Measurements from ENCODE around the gene FNDC10. TPM values are rescaled to one million over a fixed set of nuclear protein-coding genes. Genes with fewer than 3 reads are reported as not detected.

FNDC10 gene
- total and polyA plus RNA-seq, 4 donors: 0.38 to 3.0 (median 0.83) TPM

DNA sequence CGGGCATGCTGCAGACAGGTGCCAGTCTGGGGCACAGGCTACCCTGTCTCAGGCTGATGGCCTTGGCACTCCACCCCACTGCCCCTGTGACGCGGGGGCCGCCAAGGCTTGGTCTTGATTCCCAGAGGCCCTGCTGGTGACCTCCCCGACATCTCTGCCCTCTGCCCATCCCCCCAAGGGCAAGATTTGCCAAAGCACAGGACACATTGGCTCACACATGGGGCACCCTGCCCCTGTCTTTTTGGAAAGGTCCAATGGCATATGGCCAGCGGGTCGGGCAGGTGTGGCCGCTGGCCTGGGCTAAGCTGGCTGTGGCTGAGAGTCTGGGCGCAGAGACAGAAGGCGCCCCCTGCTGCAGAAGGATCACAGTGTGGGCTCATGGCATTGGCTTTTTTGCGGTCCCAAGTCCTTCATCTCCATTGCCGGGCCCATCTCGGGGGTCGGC, 20.0 kb upstream of the FNDC10 start:
- H3K27ac ChIP-seq (ENCODE audit: low read depth in 1 of 2, low read length in 2 of 2): no peak overlapping the region
- H3K4me3 ChIP-seq (ENCODE audit: low read length in 2 of 2): no peak overlapping the region
- H3K36me3 ChIP-seq (ENCODE audit: control insufficient read depth in 1 of 2, insufficient read depth in 2 of 2, low read length in 1 of 2): no peaks in the 10 kb centered on the region
- intact Hi-C loops (cut with DNase I): no loop called here
- H3K27me3 ChIP-seq (ENCODE audit: control insufficient read depth in 1 of 2, insufficient read depth in 2 of 2, low read length in 1 of 2): no peaks in the 10 kb centered on the region
- 53 to 61% methylated on average over 14 of the region's 14 CpGs for WGBS, 2 donors
- DNase-seq: peak; percentile 45 to 60
- no peak for ATAC-seq (ENCODE audit: low FRiP score)
- no peaks in the 10 kb centered on the region for H3K9me3 ChIP-seq (ENCODE audit: control insufficient read depth, low read length)
- no peaks in the 10 kb centered on the region for H3K4me1 ChIP-seq (ENCODE audit: control insufficient read depth in 1 of 2, insufficient read depth in 2 of 2, low read length in 2 of 2)

DNA sequence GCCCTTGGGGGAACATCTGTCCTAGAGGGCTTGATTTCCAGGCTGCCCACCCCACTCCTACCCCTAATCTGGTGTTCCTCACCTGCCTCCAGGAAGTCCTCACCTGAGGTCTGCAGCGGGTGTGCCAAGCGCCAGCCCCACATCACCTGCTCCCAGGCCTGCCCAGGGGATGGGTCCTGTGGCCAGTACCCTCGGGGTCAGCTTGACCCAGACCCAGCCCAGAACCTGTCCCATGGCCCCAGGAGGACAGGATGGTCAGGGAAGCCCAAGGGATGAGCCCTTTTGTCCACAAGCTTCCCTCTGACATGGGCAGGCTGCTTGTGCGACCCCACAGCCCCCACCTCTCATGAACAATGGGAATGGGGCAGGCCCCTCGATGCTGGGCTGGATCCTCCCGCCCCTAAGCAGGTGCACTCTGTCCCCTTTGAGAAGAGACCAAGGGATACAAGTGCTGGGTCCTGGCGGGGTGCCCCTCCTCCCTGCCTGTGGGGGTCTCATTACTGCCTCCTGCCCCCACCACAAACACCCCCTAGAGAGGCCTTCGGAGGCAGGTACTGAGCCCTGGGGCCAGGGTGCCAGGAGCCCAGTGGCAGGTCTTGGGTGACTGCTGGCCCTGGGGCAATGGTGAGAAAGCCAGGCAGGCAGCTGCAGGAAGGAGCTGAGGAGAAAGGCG, 18.6 kb upstream of the FNDC10 start:
- Histone ChIP-seq H3K27me3 (ENCODE audit: control insufficient read depth in 1 of 2, insufficient read depth in 2 of 2, low read length in 1 of 2) (no peaks in the 10 kb centered on the region), H3K4me3 (ENCODE audit: low read length in 2 of 2) (no peak overlapping the region), H3K4me1 (ENCODE audit: control insufficient read depth in 1 of 2, insufficient read depth in 2 of 2, low read length in 2 of 2) (no peaks in the 10 kb centered on the region), H3K9me3 (ENCODE audit: control insufficient read depth, low read length) (no peaks in the 10 kb centered on the region), H3K27ac (ENCODE audit: low read depth in 1 of 2, low read length in 2 of 2) (no peak overlapping the region), H3K36me3 (ENCODE audit: control insufficient read depth in 1 of 2, insufficient read depth in 2 of 2, low read length in 1 of 2) (no peaks in the 10 kb centered on the region)
- intact Hi-C loops (cut with DNase I): no loop called here
- WGBS, 2 donors: 93 to 94% methylated on average over 9 of the region's 9 CpGs
- ATAC-seq (ENCODE audit: low FRiP score) (no peak), DNase-seq (peak; percentile 45 to 66)

DNA sequence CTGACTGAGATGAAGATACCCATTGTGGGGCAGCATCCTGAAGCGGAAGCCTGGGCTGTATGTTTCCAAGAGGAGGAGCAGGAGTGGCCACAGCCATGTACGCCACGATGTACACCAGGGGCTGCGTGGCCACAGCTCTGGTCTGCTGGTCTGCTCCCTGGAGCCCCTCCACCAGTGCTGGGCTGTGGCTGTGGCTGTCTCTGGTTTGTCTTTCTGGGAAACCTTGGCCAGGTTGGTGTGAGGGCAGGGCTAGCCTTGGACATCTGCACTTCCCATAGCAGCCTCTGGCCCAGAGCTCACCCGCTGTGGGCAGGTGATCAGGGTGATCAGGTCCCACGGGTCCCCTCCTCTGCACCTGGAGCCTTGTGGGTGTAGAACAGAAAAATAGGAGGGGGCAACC, 18.0 kb upstream of the FNDC10 start:
- ATAC-seq (ENCODE audit: low FRiP score) (no peak), DNase-seq (peak; percentile 38 to 74)
- Histone ChIP-seq H3K27me3 (ENCODE audit: control insufficient read depth in 1 of 2, insufficient read depth in 2 of 2, low read length in 1 of 2) (no peaks in the 10 kb centered on the region), H3K9me3 (ENCODE audit: control insufficient read depth, low read length) (no peaks in the 10 kb centered on the region), H3K36me3 (ENCODE audit: control insufficient read depth in 1 of 2, insufficient read depth in 2 of 2, low read length in 1 of 2) (no peaks in the 10 kb centered on the region), H3K4me1 (ENCODE audit: control insufficient read depth in 1 of 2, insufficient read depth in 2 of 2, low read length in 2 of 2) (no peaks in the 10 kb centered on the region), H3K27ac (ENCODE audit: low read depth in 1 of 2, low read length in 2 of 2) (no peak overlapping the region), H3K4me3 (ENCODE audit: low read length in 2 of 2) (no peak overlapping the region)
- 87 to 93% methylated on average over 6 of the region's 6 CpGs for WGBS, 2 donors
- intact Hi-C loops (cut with DNase I): no loop called here

DNA sequence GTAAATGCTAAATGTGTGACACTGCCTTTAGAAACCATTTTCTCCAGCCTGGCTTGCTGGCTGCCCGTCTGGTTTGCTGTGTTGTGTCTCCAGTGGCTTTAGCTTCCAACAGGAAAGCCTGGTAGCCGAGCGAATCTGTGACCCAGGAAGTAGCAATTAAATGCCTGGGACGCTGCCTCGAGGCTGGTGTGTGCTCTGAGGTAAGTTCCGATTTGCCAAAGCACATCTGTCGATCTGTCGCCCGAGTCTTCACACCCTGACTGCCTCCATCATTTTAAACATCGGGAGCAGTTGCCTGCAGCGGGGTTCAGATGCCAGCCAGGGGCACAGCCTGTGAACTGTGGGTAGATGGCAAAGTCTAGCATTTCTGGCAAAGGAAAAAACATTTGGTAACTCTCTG, 17.6 kb upstream of the FNDC10 start:
- Histone ChIP-seq H3K36me3 (ENCODE audit: control insufficient read depth in 1 of 2, insufficient read depth in 2 of 2, low read length in 1 of 2) (no peaks in the 10 kb centered on the region), H3K27me3 (ENCODE audit: control insufficient read depth in 1 of 2, insufficient read depth in 2 of 2, low read length in 1 of 2) (no peaks in the 10 kb centered on the region), H3K27ac (ENCODE audit: low read depth in 1 of 2, low read length in 2 of 2) (no peak overlapping the region), H3K4me3 (ENCODE audit: low read length in 2 of 2) (no peak overlapping the region), H3K4me1 (ENCODE audit: control insufficient read depth in 1 of 2, insufficient read depth in 2 of 2, low read length in 2 of 2) (no peaks in the 10 kb centered on the region), H3K9me3 (ENCODE audit: control insufficient read depth, low read length) (no peaks in the 10 kb centered on the region)
- 92 to 94% methylated on average over 11 of the region's 11 CpGs for WGBS, 2 donors
- DNase-seq: peak; percentile 22 to 64
- intact Hi-C loops (cut with DNase I): no loop called here
- no peak for ATAC-seq (ENCODE audit: low FRiP score)

DNA sequence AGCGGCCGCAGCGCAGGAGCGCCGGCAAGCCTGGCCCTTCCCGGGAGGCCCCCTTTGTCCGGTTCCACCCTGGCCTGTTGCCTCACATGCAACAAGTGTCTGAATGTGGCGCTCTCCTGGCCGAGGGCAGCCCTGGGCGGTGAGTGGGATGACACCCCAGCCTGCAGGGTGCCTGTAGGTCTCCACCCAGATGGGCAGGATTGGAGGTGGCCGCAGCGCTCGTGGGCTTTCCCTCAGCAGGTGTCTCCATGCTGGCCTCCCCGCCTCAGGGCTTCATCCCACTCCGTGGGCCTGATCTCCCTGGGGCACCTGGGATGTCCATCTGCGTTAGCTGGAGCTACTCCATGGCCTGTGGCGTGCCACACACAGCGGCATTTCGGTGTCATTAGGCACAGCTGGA, 16.9 kb upstream of the FNDC10 start:
- H3K4me3 ChIP-seq (ENCODE audit: low read length in 2 of 2): peak overlapping the region in 1 of 2 donors; percentile 83
- intact Hi-C loops (cut with DNase I): no loop called here
- H3K9me3 ChIP-seq (ENCODE audit: control insufficient read depth, low read length): no peaks in the 10 kb centered on the region
- ATAC-seq (ENCODE audit: low FRiP score) (no peak), DNase-seq (peak; percentile 56 to 71)
- 80 to 82% methylated on average over 19 of the region's 19 CpGs for WGBS, 2 donors
- H3K27ac ChIP-seq (ENCODE audit: low read depth in 1 of 2, low read length in 2 of 2): no peak overlapping the region
- no peaks in the 10 kb centered on the region for H3K27me3 ChIP-seq (ENCODE audit: control insufficient read depth in 1 of 2, insufficient read depth in 2 of 2, low read length in 1 of 2)
- no peaks in the 10 kb centered on the region for H3K36me3 ChIP-seq (ENCODE audit: control insufficient read depth in 1 of 2, insufficient read depth in 2 of 2, low read length in 1 of 2)
- H3K4me1 ChIP-seq (ENCODE audit: control insufficient read depth in 1 of 2, insufficient read depth in 2 of 2, low read length in 2 of 2): no peaks in the 10 kb centered on the region

DNA sequence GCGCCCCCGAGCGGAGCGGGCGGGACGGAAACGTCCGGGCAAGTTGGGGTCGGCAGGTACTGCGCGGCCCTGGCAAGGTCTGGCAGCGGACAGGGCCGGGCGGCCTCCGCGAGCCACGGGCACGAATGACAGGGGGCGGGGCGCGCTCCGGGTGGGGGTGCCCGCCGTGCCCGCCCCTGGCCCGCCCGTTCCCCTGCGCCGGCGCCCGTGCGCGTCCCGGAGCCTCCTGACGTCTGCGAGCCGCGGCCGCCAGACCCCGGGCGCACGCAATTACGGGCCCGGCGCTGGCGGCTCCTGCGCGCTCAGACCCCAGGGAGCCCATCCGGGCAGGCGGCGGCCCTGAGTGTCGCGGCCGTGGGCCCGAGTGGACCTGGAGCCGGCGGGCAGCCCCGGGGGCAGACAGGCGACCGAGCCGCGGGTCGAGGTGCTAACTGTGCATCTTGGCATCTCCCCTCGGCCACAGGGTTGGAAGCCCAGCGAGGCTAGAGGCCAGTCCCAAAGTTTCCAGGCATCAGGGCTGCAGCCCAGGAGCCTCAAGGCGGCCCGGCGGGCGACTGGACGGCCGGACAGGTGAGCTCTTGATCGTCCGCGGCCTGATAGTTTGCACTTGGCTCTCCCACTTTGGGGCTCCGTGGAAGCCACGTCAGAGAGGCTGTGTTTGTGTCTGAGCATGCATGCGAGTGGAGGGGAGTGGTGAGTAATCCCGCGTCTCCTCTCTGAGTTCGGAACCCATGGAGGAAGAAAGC, 16.3 kb upstream of the FNDC10 start:
- ATAC-seq (ENCODE audit: low FRiP score) (no peak), DNase-seq (peak; percentile 62 to 85)
- WGBS, 2 donors: 3 to 4% methylated on average over 61 to 80 of the region's 80 CpGs
- H3K9me3 ChIP-seq (ENCODE audit: control insufficient read depth, low read length): no peaks in the 10 kb centered on the region
- H3K27me3 ChIP-seq (ENCODE audit: control insufficient read depth in 1 of 2, insufficient read depth in 2 of 2, low read length in 1 of 2): no peaks in the 10 kb centered on the region
- peak overlapping the region; percentile 65 to 83 for H3K4me3 ChIP-seq (ENCODE audit: low read length in 2 of 2)
- H3K4me1 ChIP-seq (ENCODE audit: control insufficient read depth in 1 of 2, insufficient read depth in 2 of 2, low read length in 2 of 2): no peaks in the 10 kb centered on the region
- intact Hi-C loops (cut with DNase I): no loop called here
- peak overlapping the region; percentile 49 to 71 for H3K27ac ChIP-seq (ENCODE audit: low read depth in 1 of 2, low read length in 2 of 2)
- H3K36me3 ChIP-seq (ENCODE audit: control insufficient read depth in 1 of 2, insufficient read depth in 2 of 2, low read length in 1 of 2): no peaks in the 10 kb centered on the region

DNA sequence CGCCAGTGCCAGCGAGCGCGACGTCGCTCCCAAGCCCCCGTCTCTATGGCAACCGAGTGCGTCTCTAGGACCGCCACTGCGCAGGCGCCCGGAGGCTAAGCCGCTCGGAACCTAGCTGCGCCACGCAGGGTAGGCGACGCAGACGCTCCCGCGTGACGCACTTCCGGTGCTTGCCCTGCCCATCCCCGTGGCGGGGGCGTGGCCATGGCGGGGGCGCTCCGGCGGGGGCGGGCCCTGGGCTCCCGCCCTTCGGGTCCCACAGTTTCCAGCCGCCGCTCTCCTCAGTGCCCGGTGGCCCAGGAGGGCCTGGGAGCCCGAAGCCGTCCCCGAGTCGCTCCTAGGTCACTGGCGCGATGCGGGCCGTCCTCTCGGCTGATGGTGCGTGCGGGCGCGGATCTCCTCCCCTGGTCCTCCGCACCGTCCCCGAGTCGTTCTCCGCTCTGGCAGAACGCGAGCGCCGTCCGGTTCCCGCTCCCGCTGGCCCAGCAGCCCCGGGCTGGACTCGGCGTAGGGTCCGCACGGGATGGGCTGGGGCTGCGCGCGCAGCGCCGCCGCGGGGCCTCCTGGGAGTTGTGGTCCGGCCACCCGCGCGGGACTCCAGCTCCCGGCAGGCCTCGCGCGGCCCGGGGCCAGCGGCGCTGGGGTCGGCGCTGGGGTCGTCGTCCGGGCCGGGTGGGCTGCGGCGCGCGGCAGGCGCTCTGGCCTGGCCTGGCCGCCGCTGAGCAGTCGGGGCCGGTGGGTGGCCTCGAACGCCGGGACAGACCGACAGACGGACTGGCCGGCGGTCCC, 15.5 kb upstream of the FNDC10 start, which contains the start of gene MIB2:
MIB2 (plus strand) TSS at position 245 of the 789 bp plus-strand sequence. CDS start 7,953 bp downstream, outside the sequence.
- Histone ChIP-seq H3K27me3 (ENCODE audit: control insufficient read depth in 1 of 2, insufficient read depth in 2 of 2, low read length in 1 of 2) (no peaks in the 10 kb centered on the region), H3K36me3 (ENCODE audit: control insufficient read depth in 1 of 2, insufficient read depth in 2 of 2, low read length in 1 of 2) (no peaks in the 10 kb centered on the region), H3K4me3 (ENCODE audit: low read length in 2 of 2) (peak within 1 kb of the TSS; percentile 65 to 83), H3K9me3 (ENCODE audit: control insufficient read depth, low read length) (no peaks in the 10 kb centered on the region), H3K27ac (ENCODE audit: low read depth in 1 of 2, low read length in 2 of 2) (peak within 1 kb of the TSS; percentile 71 to 92), H3K4me1 (ENCODE audit: control insufficient read depth in 1 of 2, insufficient read depth in 2 of 2, low read length in 2 of 2) (no peaks in the 10 kb centered on the region)
- WGBS, 2 donors: 0% methylated on average over 98 to 107 of the region's 107 CpGs
- intact Hi-C loops (cut with DNase I): no loop called here
- DNase-seq: peak; percentile 97 to 99
- ATAC-seq (ENCODE audit: low FRiP score): peak; percentile 98

DNA sequence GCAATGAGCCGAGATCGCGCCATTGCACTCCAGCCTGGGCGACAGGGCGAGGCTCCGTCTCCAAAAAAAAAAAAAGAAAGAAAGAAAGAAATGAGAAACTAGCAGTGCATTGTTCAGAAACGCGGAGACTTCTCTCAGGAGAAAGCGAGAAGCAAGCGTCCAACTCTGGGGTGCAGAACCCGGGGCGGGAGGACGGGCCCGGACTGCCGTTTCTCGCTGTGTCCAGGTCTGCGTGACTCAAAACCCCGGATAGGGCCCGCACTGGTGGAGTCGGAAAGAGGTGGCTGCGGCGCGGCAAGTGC, 15.0 kb upstream of the FNDC10 start:
- H3K27me3 ChIP-seq (ENCODE audit: control insufficient read depth in 1 of 2, insufficient read depth in 2 of 2, low read length in 1 of 2): no peaks in the 10 kb centered on the region
- intact Hi-C loops (cut with DNase I): loop anchor here in 1 of 2 donors (1.0 kb wide), 1 partner anchor 41 kb away; the partner anchor contains the start of gene SSU72
- H3K27ac ChIP-seq (ENCODE audit: low read depth in 1 of 2, low read length in 2 of 2): no peak overlapping the region
- H3K4me1 ChIP-seq (ENCODE audit: control insufficient read depth in 1 of 2, insufficient read depth in 2 of 2, low read length in 2 of 2): no peaks in the 10 kb centered on the region
- H3K4me3 ChIP-seq (ENCODE audit: low read length in 2 of 2): peak overlapping the region; percentile 23 to 46
- no peaks in the 10 kb centered on the region for H3K9me3 ChIP-seq (ENCODE audit: control insufficient read depth, low read length)
- no peak for DNase-seq
- ATAC-seq (ENCODE audit: low FRiP score): no peak
- WGBS, 2 donors: 0 to 1% methylated on average over 23 of the region's 23 CpGs
- H3K36me3 ChIP-seq (ENCODE audit: control insufficient read depth in 1 of 2, insufficient read depth in 2 of 2, low read length in 1 of 2): no peaks in the 10 kb centered on the region

Measured in aorta (tissue), 5 donors.